Natural killer cell (primary cell): ENCODE measurements around the gene LRRC8E. TPM values are rescaled to one million over a fixed set of nuclear protein-coding genes. Genes with fewer than 3 reads are reported as not detected.

Source experiments
- ATAC-seq, 3 donors: fragments of 150-1000 bp in 2 of 3; fragments of 200-7000 bp in 1 of 3; cut with Tn5 transposase; 1 replicate in 1 of 3; 2 replicates in 2 of 3; pipeline ENCODE4 v1.10.0; 2021; ENCODE audit warnings: mild to moderate bottlenecking in 2 of 3, moderate library complexity in 2 of 3
- DNase-seq, 2 donors: peaks; one replicate each; pipeline versions ENCODE4 v3.0.0 to v3.0.0-alpha.2; 2013 to 2021; ENCODE audit warnings: mixed read lengths in 1 of 2
- H3K27ac ChIP-seq: one replicate; pipeline ENCODE4 v1.5.1; 2013; ENCODE audit warnings: mild to moderate bottlenecking, low read length
- H3K27me3 ChIP-seq: one replicate; pipeline ENCODE4 v1.6.1; 2013; ENCODE audit warnings: low read length; ENCODE audit not compliant: control insufficient read depth, insufficient read depth
- H3K36me3 ChIP-seq: one replicate; pipeline ENCODE4 v1.6.1; 2013; ENCODE audit warnings: low read length; ENCODE audit not compliant: control insufficient read depth, insufficient read depth
- H3K4me1 ChIP-seq: one replicate; pipeline ENCODE4 v1.6.1; 2013; ENCODE audit warnings: low read length; ENCODE audit not compliant: control insufficient read depth, insufficient read depth
- H3K4me3 ChIP-seq: one replicate; pipeline ENCODE4 v1.5.1; 2013; ENCODE audit warnings: low read length
- H3K9me3 ChIP-seq: one replicate; pipeline ENCODE4 v1.6.1; 2013; ENCODE audit warnings: low read length; ENCODE audit not compliant: control insufficient read depth, insufficient read depth
- H3K27ac Mint-ChIP-seq, 2 donors: one replicate each; pipeline ENCODE4 v1.8.0; 2022; ENCODE audit warnings: mild to moderate bottlenecking in 2 of 2, mixed read lengths in 2 of 2, moderate library complexity in 1 of 2
- H3K27me3 Mint-ChIP-seq, 2 donors: one replicate each; pipeline ENCODE4 v1.8.0; 2022; ENCODE audit warnings: low read depth in 2 of 2, mixed read lengths in 2 of 2
- H3K36me3 Mint-ChIP-seq: one replicate; pipeline ENCODE4 v1.8.0; 2022; ENCODE audit warnings: mixed read lengths
- H3K4me1 Mint-ChIP-seq, 2 donors: one replicate each; pipeline ENCODE4 v1.8.0; 2022; ENCODE audit warnings: mixed read lengths in 2 of 2
- H3K4me3 Mint-ChIP-seq: one replicate; pipeline ENCODE4 v1.8.0; 2022; ENCODE audit warnings: mild to moderate bottlenecking, moderate library complexity, mixed read lengths
- H3K9me3 Mint-ChIP-seq, 2 donors: one replicate each; pipeline ENCODE4 v1.8.0; 2022; ENCODE audit warnings: mixed read lengths in 2 of 2
- CTCF ChIP-seq: fragments of 200-600 bp; IDR thresholded peaks from one replicate; pipeline ENCODE4 v1.8.0; 2022; ENCODE audit warnings: antibody characterized with exemption
- WGBS: methylation state at CpG from one replicate; pipeline ENCODE4 v1.1.7; 2013; ENCODE audit warnings: missing lambda C conversion rate; ENCODE audit not compliant: insufficient coverage; 5-methylcytosine and 5-hydroxymethylcytosine counted together
- intact Hi-C: fragments of 100-400 bp; cut with micrococcal nuclease; formaldehyde crosslinking; loops from one replicate; pipeline ENCODE4 v1.14.2; 2022
- total RNA-seq, 4 donors: library from RNA; stranded (reverse); fragments of 120-200 nt in 1 of 4; gene quantifications; one replicate each; pipeline versions ENCODE4 v1.2.3 to v1.2.4, GENCODE V29; 2013 to 2022

Gene LRRC8E
- total RNA-seq, 3 donors from 2014 or later (not counting 1 experiment from before 2014, with no cell fraction given), result not detected

GRCh38 chr19:7934766-7935165 lies 46.5 kb downstream of the LRRC8E start:
- ATAC-seq (no peak), DNase-seq (no peak)
- peaks cover 3% of the 10 kb centered on the region for H3K4me1 ChIP-seq
- WGBS, result 94% methylated on average over 21 of the region's 21 CpGs
- Mint-ChIP-seq H3K27ac (no peak overlapping the region), H3K9me3 (no peaks in the 10 kb centered on the region), H3K27me3 (no peaks in the 10 kb centered on the region), H3K36me3 (no peaks in the 10 kb centered on the region), H3K4me1 (peaks cover 0 to 5% of the 10 kb centered on the region in 2 donors), H3K4me3 (no peak overlapping the region)
- no peaks in the 10 kb centered on the region for H3K9me3 ChIP-seq
- no peak for TF ChIP-seq CTCF
- H3K36me3 ChIP-seq, result peaks cover 64% of the 10 kb centered on the region
- H3K27me3 ChIP-seq, result no peaks in the 10 kb centered on the region
- no peak overlapping the region for H3K4me3 ChIP-seq
- no peak overlapping the region for H3K27ac ChIP-seq
- intact Hi-C loops, result no loop called here

GRCh38 chr19:7940841-7941240 lies 52.5 kb downstream of the LRRC8E start:
- Histone ChIP-seq H3K36me3 (peaks cover 24% of the 10 kb centered on the region), H3K9me3 (no peaks in the 10 kb centered on the region), H3K27me3 (no peaks in the 10 kb centered on the region), H3K4me3 (no peak overlapping the region), H3K4me1 (peaks cover 20% of the 10 kb centered on the region), H3K27ac (no peak overlapping the region)
- peaks cover 15 to 35% of the 10 kb centered on the region in 2 donors for H3K4me1 Mint-ChIP-seq
- H3K27ac Mint-ChIP-seq, result no peak overlapping the region
- ATAC-seq (no peak), DNase-seq (no peak)
- TF ChIP-seq CTCF, result no peak
- no peaks in the 10 kb centered on the region for H3K9me3 Mint-ChIP-seq
- H3K36me3 Mint-ChIP-seq, result peaks cover 6% of the 10 kb centered on the region
- 98% methylated on average over 10 of the region's 13 CpGs for WGBS
- H3K4me3 Mint-ChIP-seq, result peak overlapping the region; percentile 21
- intact Hi-C loops, result no loop called here
- H3K27me3 Mint-ChIP-seq, result peaks cover 0 to 4% of the 10 kb centered on the region in 2 donors

GRCh38 chr19:7941895-7942596 lies 53.7 kb downstream of the LRRC8E start:
- Mint-ChIP-seq H3K27me3 (peaks cover 0 to 4% of the 10 kb centered on the region in 2 donors), H3K36me3 (peaks cover 6% of the 10 kb centered on the region), H3K27ac (peak overlapping the region; percentile 98 to 100), H3K4me1 (peaks cover 15 to 35% of the 10 kb centered on the region in 2 donors), H3K9me3 (no peaks in the 10 kb centered on the region), H3K4me3 (peak overlapping the region; percentile 25)
- Histone ChIP-seq H3K27me3 (no peaks in the 10 kb centered on the region), H3K4me3 (no peak overlapping the region), H3K9me3 (no peaks in the 10 kb centered on the region), H3K36me3 (peaks cover 17% of the 10 kb centered on the region), H3K4me1 (peaks cover 20% of the 10 kb centered on the region), H3K27ac (no peak overlapping the region)
- WGBS, result 93% methylated on average over 19 of the region's 19 CpGs
- intact Hi-C loops, result loop anchor here (2.0 kb wide), 1 partner anchor 13 kb away; no protein-coding TSS in a partner anchor
- no peak for ATAC-seq
- DNase-seq, result no peak
- no peak for TF ChIP-seq CTCF
